D721Med (cell line): ENCODE data around the gene ACOT12.
A peak's percentile ranks its signal among the peaks of the same experiment; 100 is the strongest.

Source experiments
- DNase-seq: peaks from one replicate; pipeline ENCODE4 v3.0.0; 2011; ENCODE audit warnings: low spot score; ENCODE audit not compliant: insufficient read length
- FAIRE-seq: peaks from 2 replicates; lab custom pipeline; 2011; peaks lifted over from hg19 to GRCh38; lab: Jason Lieb, UNC
- CTCF ChIP-seq: IDR thresholded peaks from 2 replicates; pipeline ENCODE4 v1.5.1; 2012; ENCODE audit warnings: mild to moderate bottlenecking, control low read depth; ENCODE audit not compliant: insufficient read depth; ENCODE audit errors: missing control alignments

The ACOT12 gene

DNA sequence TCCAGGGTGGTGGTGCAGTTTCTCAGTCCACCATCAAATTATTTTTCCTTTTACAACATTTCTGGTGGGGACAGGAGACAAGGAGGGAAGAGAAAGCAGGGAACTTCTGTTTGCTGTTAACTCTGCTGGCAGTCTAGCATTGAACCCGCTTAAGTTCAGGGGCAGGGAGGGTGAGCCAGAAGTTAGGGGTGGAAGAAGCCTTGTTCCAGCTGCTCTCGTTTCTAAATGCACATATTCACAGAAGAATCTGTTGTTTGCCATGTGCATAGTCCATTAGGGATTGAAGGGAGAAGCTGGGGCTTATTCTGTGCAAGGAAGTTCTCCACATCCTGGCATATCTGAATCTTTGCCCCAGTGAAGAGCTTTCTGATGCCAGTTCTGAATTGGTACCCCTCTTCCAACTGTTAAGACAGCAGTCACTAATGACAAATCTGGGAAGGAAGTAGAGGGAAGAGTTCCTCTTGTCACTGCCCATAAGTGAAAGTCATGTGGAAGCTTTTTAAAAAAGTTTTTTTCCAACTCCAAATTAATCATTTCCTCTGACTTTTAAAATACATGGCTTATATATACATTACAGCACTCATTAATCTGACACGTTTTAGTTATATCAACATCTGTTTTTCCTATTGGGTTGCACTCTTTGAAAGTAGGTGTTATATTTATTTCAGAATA lies 32.6 kb upstream of the ACOT12 start:
- no peak for FAIRE-seq
- no peak for DNase-seq
- TF ChIP-seq CTCF: no peak

GRCh38 chr5:81425569-81425968 lies 31.6 kb upstream of the ACOT12 start:
- FAIRE-seq (peak; percentile 16), DNase-seq (no peak)
- peak; percentile 59 for TF ChIP-seq CTCF

DNA sequence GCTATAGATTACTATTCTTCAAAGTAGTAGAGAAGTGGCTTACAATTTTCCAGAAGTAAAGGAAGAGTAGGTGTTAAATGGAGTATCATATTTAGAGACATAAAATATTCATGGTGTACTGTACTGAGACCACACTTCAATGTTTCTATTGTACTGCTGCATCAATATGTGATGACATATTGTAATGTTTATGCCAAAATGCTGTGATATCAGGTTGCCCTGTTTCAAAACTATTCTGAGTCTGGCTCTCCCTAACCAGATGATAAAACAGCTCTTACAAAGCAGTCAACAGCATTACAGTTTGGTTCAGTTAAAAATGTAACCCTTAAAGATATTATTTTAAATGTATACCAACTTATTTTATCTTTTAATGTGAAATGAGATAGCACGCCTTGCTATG lies 30.8 kb upstream of the ACOT12 start:
- DNase-seq (no peak), FAIRE-seq (no peak)
- TF ChIP-seq CTCF: no peak

DNA sequence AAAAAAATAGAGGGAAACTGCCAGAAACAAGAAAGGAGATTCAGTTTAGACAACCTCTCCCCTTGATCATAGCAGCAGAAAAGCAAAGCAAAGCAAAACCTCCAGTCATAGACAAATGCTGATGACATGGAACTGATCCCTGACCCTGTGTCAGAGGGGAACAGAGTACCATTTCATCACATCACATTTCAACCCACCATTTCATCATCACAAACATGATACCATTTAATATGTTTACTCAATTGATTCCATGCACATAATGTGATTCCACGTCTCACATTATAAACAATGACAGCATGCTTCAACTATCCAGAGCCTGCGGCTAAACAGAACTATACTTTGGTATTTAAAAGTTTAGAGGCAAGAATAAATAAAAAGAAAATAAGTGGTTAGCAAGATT lies 28.7 kb upstream of the ACOT12 start:
- no peak for TF ChIP-seq CTCF
- DNase-seq: no peak
- FAIRE-seq: no peak

- DNase-seq (no peak), FAIRE-seq (no peak)
Measured at GRCh38 chr5:81420039-81420667, 26.2 kb upstream of the ACOT12 start.

DNA sequence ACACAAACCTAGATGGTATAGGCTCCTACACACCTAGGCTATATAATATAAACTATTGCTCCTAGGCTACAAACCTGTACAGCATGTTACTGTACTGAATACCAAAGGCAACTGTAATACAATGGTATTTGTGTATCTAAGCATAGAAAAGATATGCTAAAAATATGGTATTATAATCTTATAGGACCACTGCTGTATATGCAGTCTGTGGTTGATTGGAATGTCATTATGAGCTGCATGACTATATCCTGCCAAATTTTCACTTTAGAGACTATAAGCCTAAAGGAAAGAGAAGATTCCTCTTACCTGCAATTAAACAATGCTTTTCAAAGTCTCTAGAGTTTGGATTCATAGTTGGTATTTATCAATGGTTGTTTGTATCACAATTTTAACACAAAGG lies 24.7 kb upstream of the ACOT12 start:
- no peak for TF ChIP-seq CTCF
- FAIRE-seq (no peak), DNase-seq (no peak)

More at GRCh38 chr5:81420039-81420667, 26.2 kb upstream of the ACOT12 start:
- no peak for TF ChIP-seq CTCF

DNA sequence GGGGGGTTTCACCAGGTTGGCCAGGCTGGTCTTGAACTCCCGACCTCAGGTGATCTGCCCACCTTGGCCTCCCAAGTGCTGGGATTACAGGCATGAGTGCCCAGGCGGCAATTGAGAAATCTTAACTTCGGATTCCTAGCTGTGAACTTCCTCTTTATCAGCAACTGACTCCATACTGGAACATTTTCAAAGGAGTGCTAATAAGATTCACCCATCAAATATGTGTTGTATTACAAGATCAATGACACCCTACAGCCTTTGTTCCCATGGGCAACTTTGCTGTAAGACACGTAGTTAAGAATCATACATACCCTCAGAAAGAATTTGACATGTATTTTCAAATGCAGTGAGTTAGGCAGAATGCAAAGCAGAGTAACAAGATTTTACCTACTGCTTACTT lies 23.1 kb upstream of the ACOT12 start:
- no peak for FAIRE-seq
- TF ChIP-seq CTCF: no peak
- no peak for DNase-seq
